ENCODE data around the gene EP400.

DNA sequence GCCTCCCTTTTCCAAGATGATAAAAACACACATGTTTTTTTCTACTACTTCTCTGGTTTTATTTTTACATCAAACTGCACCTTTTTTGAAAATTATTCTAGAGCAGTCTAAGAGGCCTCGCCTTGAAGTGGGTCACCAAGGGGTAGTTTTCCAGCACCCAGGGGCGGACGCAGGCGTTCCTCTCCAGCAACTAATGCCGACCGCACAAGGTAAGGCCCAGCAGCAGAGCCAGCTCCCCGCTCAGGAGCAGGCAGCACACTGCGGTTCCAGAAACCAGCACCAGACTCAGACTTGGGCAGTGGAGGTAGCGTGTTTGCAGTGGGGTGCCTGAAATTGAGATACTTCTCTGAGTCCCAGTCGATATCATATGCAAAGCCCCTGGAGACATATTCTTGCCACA, 31.6 kb downstream of the EP400 start:
- TF ChIP-seq, protein P1, sequence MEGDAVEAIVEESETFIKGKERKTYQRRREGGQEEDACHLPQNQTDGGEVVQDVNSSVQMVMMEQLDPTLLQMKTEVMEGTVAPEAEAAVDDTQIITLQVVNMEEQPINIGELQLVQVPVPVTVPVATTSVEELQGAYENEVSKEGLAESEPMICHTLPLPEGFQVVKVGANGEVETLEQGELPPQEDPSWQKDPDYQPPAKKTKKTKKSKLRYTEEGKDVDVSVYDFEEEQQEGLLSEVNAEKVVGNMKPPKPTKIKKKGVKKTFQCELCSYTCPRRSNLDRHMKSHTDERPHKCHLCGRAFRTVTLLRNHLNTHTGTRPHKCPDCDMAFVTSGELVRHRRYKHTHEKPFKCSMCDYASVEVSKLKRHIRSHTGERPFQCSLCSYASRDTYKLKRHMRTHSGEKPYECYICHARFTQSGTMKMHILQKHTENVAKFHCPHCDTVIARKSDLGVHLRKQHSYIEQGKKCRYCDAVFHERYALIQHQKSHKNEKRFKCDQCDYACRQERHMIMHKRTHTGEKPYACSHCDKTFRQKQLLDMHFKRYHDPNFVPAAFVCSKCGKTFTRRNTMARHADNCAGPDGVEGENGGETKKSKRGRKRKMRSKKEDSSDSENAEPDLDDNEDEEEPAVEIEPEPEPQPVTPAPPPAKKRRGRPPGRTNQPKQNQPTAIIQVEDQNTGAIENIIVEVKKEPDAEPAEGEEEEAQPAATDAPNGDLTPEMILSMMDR (conservative IDR thresholded peaks at IDR 0.05; ENCODE audit: low read depth, low read length), result no peak
- no peak for TF ChIP-seq EZH2 (IDR thresholded peaks at IDR 0.05; ENCODE audit: borderline replicate concordance, low read depth, low read length, poor library complexity, severe bottlenecking)
